SU-DHL-6 (cell line): ENCODE data around the gene VSTM2B.

ENCODE experiments used
- H2AFZ ChIP-seq: fragments of 200-600 bp; sonication (generic); 2 replicates; pipeline ENCODE4 v1.6.1; 2014; ENCODE audit warnings: low read depth, mild to moderate bottlenecking, moderate library complexity, mixed read lengths, antibody characterized with exemption, low read length; ENCODE audit not compliant: severe bottlenecking
- H3F3A ChIP-seq: fragments of 200-600 bp; shearing (Covaris generic); 2 replicates; pipeline ENCODE4 v1.6.0; 2016; ENCODE audit warnings: antibody characterized with exemption, mild to moderate bottlenecking; ENCODE audit not compliant: insufficient read depth
- H3K27ac ChIP-seq: fragments of 200-600 bp; sonication (generic); 2 replicates; pipeline ENCODE4 v1.5.1; 2016; ENCODE audit warnings: low read depth, mild to moderate bottlenecking, low read length, moderate library complexity, mixed read lengths
- H3K27me3 ChIP-seq: fragments of 200-600 bp; sonication (generic), shearing (Covaris generic); 2 replicates; pipeline ENCODE4 v1.6.0; 2014; ENCODE audit warnings: mild to moderate bottlenecking, low read length
- H3K36me3 ChIP-seq: fragments of 200-600 bp; sonication (generic); 2 replicates; pipeline ENCODE4 v1.6.1; 2014; ENCODE audit warnings: mild to moderate bottlenecking, low read length, mixed read lengths
- H3K4me2 ChIP-seq: fragments of 300-600, 200-600 bp; shearing (Covaris generic), sonication (generic); 2 replicates; pipeline ENCODE4 v1.6.0; 2014; ENCODE audit warnings: low read length, low read depth, mild to moderate bottlenecking; ENCODE audit not compliant: poor library complexity, severe bottlenecking
- H3K4me3 ChIP-seq: fragments of 200-600 bp; sonication (generic); 2 replicates; pipeline ENCODE4 v1.5.1; 2014; ENCODE audit warnings: antibody characterized with exemption, low read length, mild to moderate bottlenecking, mixed read lengths; ENCODE audit not compliant: insufficient read depth, poor library complexity, severe bottlenecking
- H3K79me2 ChIP-seq: fragments of 200-600 bp; sonication (generic); 2 replicates; pipeline ENCODE4 v1.6.1; 2014; ENCODE audit warnings: mild to moderate bottlenecking, low read length, moderate library complexity; ENCODE audit not compliant: insufficient read depth
- H3K9ac ChIP-seq: fragments of 200-600 bp; sonication (generic); 2 replicates; pipeline ENCODE4 v1.7.0; 2014; ENCODE audit warnings: mild to moderate bottlenecking, low read length
- H3K9me2 ChIP-seq: fragments of 200-600 bp; sonication (generic); replicated peaks from 2 replicates; pipeline ENCODE4 v1.6.1; 2014; ENCODE audit warnings: low read length; ENCODE audit not compliant: insufficient read depth
- H3K9me3 ChIP-seq: fragments of 200-600 bp; sonication (generic); 2 replicates; pipeline ENCODE4 v1.6.1; 2014; ENCODE audit warnings: low read length, mixed read lengths; ENCODE audit not compliant: insufficient read depth
- H4K20me1 ChIP-seq: fragments of 200-600 bp; sonication (generic); 2 replicates; pipeline ENCODE4 v1.6.1; 2014; ENCODE audit warnings: low read depth, mild to moderate bottlenecking, antibody characterized with exemption, low read length, moderate library complexity, mixed read lengths
- CTCF ChIP-seq: fragments of 200-600 bp; sonication (generic); IDR thresholded peaks from one replicate; pipeline ENCODE4 v1.5.1; 2017; ENCODE audit warnings: antibody characterized with exemption, mild to moderate bottlenecking, low read length, moderate library complexity; ENCODE audit not compliant: insufficient read depth, poor library complexity, severe bottlenecking
- EZH2phosphoT487 ChIP-seq: fragments of 200-600 bp; sonication (generic), shearing (Covaris generic); conservative IDR thresholded peaks from 2 replicates; pipeline ENCODE4 v1.6.1; 2018; ENCODE audit warnings: mild to moderate bottlenecking, antibody characterized with exemption, low read length, moderate library complexity, mixed read lengths

VSTM2B gene

GRCh38 chr19:29497241-29497640, 28.6 kb upstream of the VSTM2B start:
- H2AFZ ChIP-seq: no peak overlapping the region
- H3K9ac ChIP-seq: no peak overlapping the region
- H3F3A ChIP-seq: no peaks in the 10 kb centered on the region
- TF ChIP-seq EZH2phosphoT487 (no peak), CTCF (no peak)
- no peaks in the 10 kb centered on the region for H3K9me2 ChIP-seq
- no peaks in the 10 kb centered on the region for H4K20me1 ChIP-seq
- no peak overlapping the region for H3K4me3 ChIP-seq
- no peaks in the 10 kb centered on the region for H3K79me2 ChIP-seq
- H3K36me3 ChIP-seq: no peaks in the 10 kb centered on the region
- no peak overlapping the region for H3K4me2 ChIP-seq
- no peaks in the 10 kb centered on the region for H3K27me3 ChIP-seq
- no peak overlapping the region for H3K27ac ChIP-seq
- no peaks in the 10 kb centered on the region for H3K9me3 ChIP-seq

- Histone ChIP-seq H3K79me2 (no peaks in the 10 kb centered on the region), H3F3A (no peaks in the 10 kb centered on the region), H3K27me3 (no peaks in the 10 kb centered on the region), H4K20me1 (no peaks in the 10 kb centered on the region), H3K36me3 (no peaks in the 10 kb centered on the region), H3K9me2 (no peaks in the 10 kb centered on the region), H3K4me3 (no peak overlapping the region), H3K27ac (no peak overlapping the region), H3K9ac (no peak overlapping the region), H3K4me2 (no peak overlapping the region), H2AFZ (no peak overlapping the region), H3K9me3 (no peaks in the 10 kb centered on the region)
- no peak for TF ChIP-seq EZH2phosphoT487
- TF ChIP-seq CTCF: no peak
Measured at GRCh38 chr19:29497686-29498436, 27.9 kb upstream of the VSTM2B start.

- Histone ChIP-seq H3F3A (no peaks in the 10 kb centered on the region), H4K20me1 (no peaks in the 10 kb centered on the region), H3K36me3 (no peaks in the 10 kb centered on the region), H3K9ac (no peak overlapping the region), H2AFZ (no peak overlapping the region), H3K79me2 (no peaks in the 10 kb centered on the region), H3K4me2 (no peak overlapping the region), H3K4me3 (no peak overlapping the region), H3K27me3 (no peaks in the 10 kb centered on the region), H3K9me2 (no peaks in the 10 kb centered on the region), H3K27ac (no peak overlapping the region), H3K9me3 (no peaks in the 10 kb centered on the region)
- TF ChIP-seq EZH2phosphoT487 (no peak), CTCF (no peak)
Measured at GRCh38 chr19:29499261-29499920, 26.4 kb upstream of the VSTM2B start.
